ENCODE data around the gene JAZF1. TPM values are rescaled to one million over a fixed set of nuclear protein-coding genes. Genes with fewer than 3 reads are reported as not detected.

JAZF1 gene
- polyA plus RNA-seq, 1 experiment: 18.0 TPM

DNA sequence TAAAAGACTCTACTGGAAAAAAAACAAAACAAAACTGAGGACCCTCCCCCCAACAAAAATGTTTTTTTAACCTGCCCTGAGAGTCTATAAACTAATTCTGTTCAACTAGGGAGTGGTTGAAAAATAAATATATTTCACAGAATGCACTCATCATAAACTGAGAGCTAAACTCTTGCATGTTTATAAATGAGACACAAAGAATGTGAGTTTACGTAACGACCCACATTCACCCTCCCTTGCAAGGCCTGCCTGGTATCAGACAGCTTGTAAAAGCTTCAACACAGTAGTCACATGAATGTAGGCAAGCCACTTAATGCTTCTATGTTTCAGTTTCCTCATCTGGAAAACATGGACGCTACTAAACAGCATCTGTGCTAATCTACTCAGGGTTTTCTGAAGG, 50.3 kb downstream of the JAZF1 start:
- ChIA-PET CTCF (interaction anchor here (0.6 to 1.6 kb wide), 8 partner anchors 17 to 142 kb away, joined by 3 to 7 read pairs (median 3); no protein-coding TSS in a partner anchor), POLR2A (interaction anchor here (0.8 to 1.3 kb wide), 5 partner anchors 24 to 229 kb away, joined by 3 to 8 read pairs (median 3); no protein-coding TSS in a partner anchor)
- no peaks in the 10 kb centered on the region for H3K9me3 ChIP-seq (ENCODE audit: control insufficient read depth, insufficient read depth, low read length)
- TF ChIP-seq, protein P1, sequence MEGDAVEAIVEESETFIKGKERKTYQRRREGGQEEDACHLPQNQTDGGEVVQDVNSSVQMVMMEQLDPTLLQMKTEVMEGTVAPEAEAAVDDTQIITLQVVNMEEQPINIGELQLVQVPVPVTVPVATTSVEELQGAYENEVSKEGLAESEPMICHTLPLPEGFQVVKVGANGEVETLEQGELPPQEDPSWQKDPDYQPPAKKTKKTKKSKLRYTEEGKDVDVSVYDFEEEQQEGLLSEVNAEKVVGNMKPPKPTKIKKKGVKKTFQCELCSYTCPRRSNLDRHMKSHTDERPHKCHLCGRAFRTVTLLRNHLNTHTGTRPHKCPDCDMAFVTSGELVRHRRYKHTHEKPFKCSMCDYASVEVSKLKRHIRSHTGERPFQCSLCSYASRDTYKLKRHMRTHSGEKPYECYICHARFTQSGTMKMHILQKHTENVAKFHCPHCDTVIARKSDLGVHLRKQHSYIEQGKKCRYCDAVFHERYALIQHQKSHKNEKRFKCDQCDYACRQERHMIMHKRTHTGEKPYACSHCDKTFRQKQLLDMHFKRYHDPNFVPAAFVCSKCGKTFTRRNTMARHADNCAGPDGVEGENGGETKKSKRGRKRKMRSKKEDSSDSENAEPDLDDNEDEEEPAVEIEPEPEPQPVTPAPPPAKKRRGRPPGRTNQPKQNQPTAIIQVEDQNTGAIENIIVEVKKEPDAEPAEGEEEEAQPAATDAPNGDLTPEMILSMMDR (IDR thresholded peaks at IDR 0.05; ENCODE audit: low read depth, low read length): no peak
- peak; percentile 78 for DNase-seq (ENCODE audit: low read depth, low spot score)
- H3K27me3 ChIP-seq (ENCODE audit: control insufficient read depth, insufficient read depth, low read length): no peaks in the 10 kb centered on the region
- H3K4me3 ChIP-seq (ENCODE audit: low read depth, low read length): no peak overlapping the region
- peak overlapping the region; percentile 66 for H3K27ac ChIP-seq (ENCODE audit: low read depth, low read length)

DNA sequence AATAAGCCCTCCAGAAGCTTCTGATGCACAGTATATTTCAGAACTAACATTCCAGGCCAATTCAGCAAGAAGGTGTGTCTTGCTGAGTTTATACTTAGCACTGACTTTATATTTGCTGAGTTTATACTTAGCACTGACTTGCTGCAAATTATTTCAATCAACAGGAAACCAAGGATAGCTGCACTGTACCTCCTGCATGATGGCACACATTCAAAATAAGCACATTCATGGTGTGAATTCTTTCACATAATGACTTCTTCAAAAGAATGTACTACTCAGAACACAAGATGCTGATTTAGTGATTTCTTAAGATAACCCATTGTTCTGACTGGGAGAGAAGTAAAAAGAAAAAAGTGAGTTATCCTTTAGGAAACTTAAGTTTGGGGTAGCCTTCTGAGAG, 52.0 kb downstream of the JAZF1 start:
- no peaks in the 10 kb centered on the region for H3K9me3 ChIP-seq (ENCODE audit: control insufficient read depth, insufficient read depth, low read length)
- no peak for DNase-seq (ENCODE audit: low read depth, low spot score)
- no peaks in the 10 kb centered on the region for H3K27me3 ChIP-seq (ENCODE audit: control insufficient read depth, insufficient read depth, low read length)
- CTCF ChIA-PET: interaction anchor here (1.0 kb wide), 1 partner anchor 31 kb away, joined by 3 read pairs; no protein-coding TSS in a partner anchor
- no peak overlapping the region for H3K4me3 ChIP-seq (ENCODE audit: low read depth, low read length)
- TF ChIP-seq, protein P1 (IDR thresholded peaks at IDR 0.05; ENCODE audit: low read depth, low read length): no peak
- H3K27ac ChIP-seq (ENCODE audit: low read depth, low read length): no peak overlapping the region
- POLR2A ChIA-PET: no interaction called here

DNA sequence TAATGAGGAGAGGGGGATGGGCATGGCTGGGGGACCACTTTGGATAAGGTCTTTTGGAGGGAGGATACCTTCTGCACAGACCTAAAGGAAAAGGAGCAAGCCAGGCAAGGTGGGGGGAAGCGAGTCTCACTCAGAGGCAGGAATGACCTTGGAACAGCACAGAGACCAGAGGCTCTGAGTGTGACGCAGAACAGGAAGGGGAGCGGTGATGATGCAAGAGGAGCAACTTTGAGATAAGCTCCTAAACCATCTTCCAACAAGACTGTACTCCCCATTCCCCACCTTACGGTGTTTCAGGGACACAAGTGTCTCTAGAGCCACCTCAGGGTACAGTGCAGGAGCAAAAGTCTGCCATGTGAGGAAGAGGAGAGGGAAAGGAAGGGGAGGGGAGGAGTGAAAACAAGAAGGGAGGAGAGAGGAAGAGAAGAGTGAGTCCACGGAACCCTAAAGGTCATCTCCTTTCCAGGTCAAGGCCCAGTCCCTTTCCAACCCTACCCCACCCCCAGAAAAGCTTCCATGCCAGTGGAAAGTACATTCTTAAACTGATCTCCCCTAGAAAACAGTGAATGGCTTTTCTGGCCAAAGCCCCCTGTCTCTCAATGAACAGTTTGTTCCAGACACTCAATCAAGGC, 54.1 kb downstream of the JAZF1 start:
- TF ChIP-seq, protein P1 (IDR thresholded peaks at IDR 0.05; ENCODE audit: low read depth, low read length): no peak
- Histone ChIP-seq H3K27me3 (ENCODE audit: control insufficient read depth, insufficient read depth, low read length) (no peaks in the 10 kb centered on the region), H3K9me3 (ENCODE audit: control insufficient read depth, insufficient read depth, low read length) (no peaks in the 10 kb centered on the region), H3K4me3 (ENCODE audit: low read depth, low read length) (no peak overlapping the region), H3K27ac (ENCODE audit: low read depth, low read length) (no peak overlapping the region)
- ChIA-PET POLR2A (interaction anchor here (0.7 to 1.4 kb wide), 2 partner anchors 12 to 220 kb away, joined by 4 to 5 read pairs; no protein-coding TSS in a partner anchor), CTCF (interaction anchor here (0.9 kb wide), 1 partner anchor 15 kb away, joined by 3 read pairs; no protein-coding TSS in a partner anchor)
- no peak for DNase-seq (ENCODE audit: low read depth, low spot score)

DNA sequence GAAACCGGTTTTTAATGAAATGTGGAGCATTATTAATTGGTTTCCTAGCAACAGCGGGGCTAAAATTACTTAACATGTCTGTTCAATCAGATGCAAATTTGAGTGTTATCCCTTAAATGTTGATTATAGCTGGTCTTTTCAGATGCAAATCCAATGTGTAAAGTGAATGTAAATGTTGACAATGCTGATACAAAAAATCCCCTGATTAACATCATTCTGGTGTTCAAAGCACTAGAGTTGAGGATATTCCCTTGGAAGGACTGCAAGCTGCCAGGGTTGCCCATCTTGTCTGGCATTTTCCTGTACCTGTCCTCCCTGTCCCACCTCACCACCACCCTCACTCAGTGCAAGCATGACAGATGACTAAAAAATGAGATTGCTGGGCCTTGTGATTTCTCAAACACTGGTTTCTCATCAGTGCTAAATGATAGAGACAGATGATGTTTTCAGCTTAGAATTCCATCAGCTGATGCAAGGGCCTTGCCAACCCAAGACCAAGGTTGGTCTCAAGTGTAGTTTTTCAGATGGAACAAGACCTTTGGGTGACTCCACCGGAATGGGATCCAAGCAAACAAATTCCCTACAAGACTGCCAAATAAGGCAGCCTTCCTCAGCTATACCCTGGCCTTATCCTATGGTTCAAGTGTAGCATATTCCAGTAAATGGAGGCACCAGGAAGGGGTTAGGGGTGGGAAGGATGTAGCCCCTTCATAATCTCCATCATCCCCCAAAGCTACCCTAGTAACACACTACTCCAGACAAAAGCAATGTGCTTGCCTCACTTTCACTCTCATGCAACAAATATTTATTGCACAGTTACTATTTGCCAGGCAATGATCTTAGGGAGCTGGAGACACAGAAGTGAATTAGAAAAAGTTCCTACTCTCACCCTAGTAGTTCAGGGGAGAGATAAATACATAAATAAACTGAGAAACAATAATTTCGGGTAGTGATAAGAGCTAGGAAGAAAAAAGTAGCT, 54.9 kb downstream of the JAZF1 start:
- Histone ChIP-seq H3K27me3 (ENCODE audit: control insufficient read depth, insufficient read depth, low read length) (no peaks in the 10 kb centered on the region), H3K4me3 (ENCODE audit: low read depth, low read length) (no peak overlapping the region), H3K9me3 (ENCODE audit: control insufficient read depth, insufficient read depth, low read length) (no peaks in the 10 kb centered on the region), H3K27ac (ENCODE audit: low read depth, low read length) (no peak overlapping the region)
- no peak for DNase-seq (ENCODE audit: low read depth, low spot score)
- TF ChIP-seq, protein P1 (IDR thresholded peaks at IDR 0.05; ENCODE audit: low read depth, low read length): no peak
- POLR2A ChIA-PET: interaction anchor here (0.7 to 1.4 kb wide), 2 partner anchors 12 to 221 kb away, joined by 4 to 5 read pairs; no protein-coding TSS in a partner anchor
- CTCF ChIA-PET: interaction anchor here (0.6 to 0.9 kb wide), 4 partner anchors 15 to 869 kb away, joined by 3 read pairs; no protein-coding TSS in a partner anchor

All from AG04450 (cell line).